Osteoblast (primary cell): ENCODE measurements around the gene SLC45A1. TPM values are rescaled to one million over a fixed set of nuclear protein-coding genes. Genes with fewer than 3 reads are reported as not detected.

Experiments
- DNase-seq: peaks from one replicate; pipeline ENCODE4 v3.0.0; 2011; ENCODE audit warnings: low spot score, mixed read lengths; ENCODE audit not compliant: insufficient read length; ENCODE audit errors: missing footprints
- H2AFZ ChIP-seq: 2 replicates; pipeline ENCODE4 v1.6.0; 2011; ENCODE audit warnings: mild to moderate bottlenecking, low read length
- H3K27ac ChIP-seq: 2 replicates; pipeline ENCODE4 v1.5.1; 2011; ENCODE audit warnings: mild to moderate bottlenecking, low read depth, low read length, moderate library complexity
- H3K27me3 ChIP-seq: 2 replicates; pipeline ENCODE4 v1.6.0; 2012; ENCODE audit warnings: mild to moderate bottlenecking, control low read depth, inconsistent platforms, low read length, moderate library complexity; ENCODE audit not compliant: insufficient read depth
- H3K36me3 ChIP-seq: 2 replicates; pipeline ENCODE4 v1.5.1; 2011; ENCODE audit warnings: mild to moderate bottlenecking, low read length, control low read depth, moderate library complexity; ENCODE audit not compliant: insufficient read depth
- H3K4me1 ChIP-seq: 2 replicates; pipeline ENCODE4 v1.5.1; 2011; ENCODE audit warnings: mild to moderate bottlenecking, low read length, control low read depth, moderate library complexity; ENCODE audit not compliant: insufficient read depth
- H3K4me2 ChIP-seq: 2 replicates; pipeline ENCODE4 v1.6.0; 2011; ENCODE audit warnings: mild to moderate bottlenecking, low read length; ENCODE audit not compliant: insufficient read depth
- H3K4me3 ChIP-seq: fragments of 200-600 bp; sonication (generic); 3 replicates; pipeline ENCODE4 v1.5.1; 2012; ENCODE audit warnings: mild to moderate bottlenecking, low read length, inconsistent platforms; ENCODE audit not compliant: insufficient read depth
- H3K79me2 ChIP-seq: 2 replicates; pipeline ENCODE4 v1.6.0; 2012; ENCODE audit warnings: mild to moderate bottlenecking, low read length, control low read depth, inconsistent platforms; ENCODE audit not compliant: insufficient read depth
- H3K9me3 ChIP-seq: 2 replicates; pipeline ENCODE4 v1.5.1; 2011; ENCODE audit warnings: low read depth, low read length, control low read depth
- H4K20me1 ChIP-seq: 2 replicates; pipeline ENCODE4 v1.6.0; 2012; ENCODE audit warnings: mild to moderate bottlenecking, low read length, control low read depth; ENCODE audit not compliant: insufficient read depth
- CTCF ChIP-seq: IDR thresholded peaks from 2 replicates; pipeline ENCODE4 v1.5.1; 2011; ENCODE audit warnings: mild to moderate bottlenecking, low read depth, low read length, moderate library complexity; ENCODE audit errors: extremely low read depth
- total RNA-seq: library from RNA; depleted of rRNA; stranded (reverse); fragments of >200 nt; gene quantifications from 2 replicates; pipeline ENCODE4 v1.2.3, GENCODE V29; 2012

Gene SLC45A1
- total RNA-seq, 1 donor, result 1.8 TPM

- Histone ChIP-seq H2AFZ (no peak overlapping the region), H4K20me1 (peaks cover 12% of the 10 kb centered on the region), H3K27ac (no peak overlapping the region), H3K4me1 (no peaks in the 10 kb centered on the region), H3K4me3 (no peak overlapping the region), H3K4me2 (no peak overlapping the region), H3K9me3 (no peaks in the 10 kb centered on the region), H3K36me3 (peaks cover 76% of the 10 kb centered on the region), H3K27me3 (no peaks in the 10 kb centered on the region), H3K79me2 (peaks cover 19% of the 10 kb centered on the region)
- no peak for TF ChIP-seq CTCF
- peak; percentile 70 for DNase-seq
These were observed 41.1 kb downstream of the SLC45A1 start for GRCh38 chr1:8358897-8359616.

- Histone ChIP-seq H3K27ac (no peak overlapping the region), H3K9me3 (no peaks in the 10 kb centered on the region), H3K4me1 (no peaks in the 10 kb centered on the region), H3K27me3 (no peaks in the 10 kb centered on the region), H3K36me3 (peaks cover 73% of the 10 kb centered on the region), H3K4me3 (no peak overlapping the region), H4K20me1 (peaks cover 14% of the 10 kb centered on the region), H3K79me2 (peaks cover 26% of the 10 kb centered on the region), H2AFZ (no peak overlapping the region), H3K4me2 (no peak overlapping the region)
- TF ChIP-seq CTCF, result no peak
- DNase-seq, result peak; percentile 67
These were observed 41.9 kb downstream of the SLC45A1 start for GRCh38 chr1:8359617-8360481.

- peak; percentile 67 for DNase-seq
- H3K4me3 ChIP-seq, result no peak overlapping the region
- no peaks in the 10 kb centered on the region for H3K27me3 ChIP-seq
- no peak for TF ChIP-seq CTCF
- H3K9me3 ChIP-seq, result no peaks in the 10 kb centered on the region
- no peak overlapping the region for H2AFZ ChIP-seq
- no peaks in the 10 kb centered on the region for H3K4me1 ChIP-seq
- no peak overlapping the region for H3K27ac ChIP-seq
- H4K20me1 ChIP-seq, result peaks cover 10% of the 10 kb centered on the region
- H3K4me2 ChIP-seq, result no peak overlapping the region
- H3K36me3 ChIP-seq, result peaks cover 69% of the 10 kb centered on the region
- peaks cover 33% of the 10 kb centered on the region for H3K79me2 ChIP-seq
These were observed 42.7 kb downstream of the SLC45A1 start for GRCh38 chr1:8360493-8361197.
